Measurements from ENCODE around the gene ABCA4.

The ABCA4 gene

GRCh38 chr1:94027721-94028515 lies 93.0 kb downstream of the ABCA4 start:
- DNase-seq (ENCODE audit: low read depth): no peak

- DNase-seq (ENCODE audit: low read depth): no peak
These were observed 94.1 kb downstream of the ABCA4 start for GRCh38 chr1:94026619-94027380.

- DNase-seq (ENCODE audit: low read depth): no peak
These were observed 95.3 kb downstream of the ABCA4 start for GRCh38 chr1:94025383-94026340.

GRCh38 chr1:94024104-94024792 lies 96.7 kb downstream of the ABCA4 start:
- DNase-seq (ENCODE audit: low read depth): no peak

GRCh38 chr1:94022471-94023189 lies 98.3 kb downstream of the ABCA4 start:
- DNase-seq (ENCODE audit: low read depth): no peak

- DNase-seq (ENCODE audit: low read depth): no peak
These were observed 100.0 kb downstream of the ABCA4 start for GRCh38 chr1:94020764-94021579.

- DNase-seq (ENCODE audit: low read depth): no peak
These were observed 101.6 kb downstream of the ABCA4 start for GRCh38 chr1:94019327-94019726.

GRCh38 chr1:94017155-94017829 lies 103.7 kb downstream of the ABCA4 start:
- no peak for DNase-seq (ENCODE audit: low read depth)

- DNase-seq (ENCODE audit: low read depth): no peak
These were observed 105.5 kb downstream of the ABCA4 start for GRCh38 chr1:94015489-94015817.

GRCh38 chr1:94014635-94015488 lies 106.1 kb downstream of the ABCA4 start:
- no peak for DNase-seq (ENCODE audit: low read depth)

GRCh38 chr1:94014087-94014486 lies 106.9 kb downstream of the ABCA4 start:
- no peak for DNase-seq (ENCODE audit: low read depth)

GRCh38 chr1:94013367-94013878 lies 107.5 kb downstream of the ABCA4 start:
- no peak for DNase-seq (ENCODE audit: low read depth)

- no peak for DNase-seq (ENCODE audit: low read depth)
These were observed 108.1 kb downstream of the ABCA4 start for GRCh38 chr1:94012708-94013366.

- no peak for DNase-seq (ENCODE audit: low read depth)
These were observed 109.0 kb downstream of the ABCA4 start for GRCh38 chr1:94011709-94012595.

- DNase-seq (ENCODE audit: low read depth): no peak
These were observed 109.8 kb downstream of the ABCA4 start for GRCh38 chr1:94011129-94011528.

- DNase-seq (ENCODE audit: low read depth): no peak
These were observed 111.6 kb downstream of the ABCA4 start for GRCh38 chr1:94009304-94009703.

GRCh38 chr1:94006604-94007003 lies 114.3 kb downstream of the ABCA4 start:
- no peak for DNase-seq (ENCODE audit: low read depth)
